K562 (cell line): Measurements from ENCODE around the gene SLC37A2.

Experiments used
- FOXA1 ChIP-seq: fragments of 450-650 bp; IDR thresholded peaks from 2 replicates; pipeline ENCODE4 v1.6.1; 2016; ENCODE audit warnings: mild to moderate bottlenecking, borderline replicate concordance
- MEF2A ChIP-seq: IDR thresholded peaks from 2 replicates; pipeline ENCODE4 v1.6.1; 2011; ENCODE audit warnings: low read depth, mild to moderate bottlenecking, low read length, moderate library complexity; ENCODE audit not compliant: control insufficient read depth
- POLR2AphosphoS5 ChIP-seq: IDR thresholded peaks from 2 replicates; pipeline ENCODE4 v1.6.1; 2011; ENCODE audit warnings: mild to moderate bottlenecking, low read depth, low read length, moderate library complexity; ENCODE audit not compliant: control insufficient read depth, insufficient read depth
- SIN3A ChIP-seq, 2 experiments: fragments of 150-350 bp in 1 of 2; IDR thresholded peaks; 2 replicates each; pipeline ENCODE4 v1.6.1; 2011 to 2016; ENCODE audit warnings: borderline replicate concordance in 2 of 2, low read depth in 2 of 2, low read length in 2 of 2, mild to moderate bottlenecking in 2 of 2, moderate library complexity in 2 of 2; ENCODE audit not compliant: control insufficient read depth in 1 of 2
- SMAD1 ChIP-seq: fragments of 150-350 bp; IDR thresholded peaks from 2 replicates; pipeline ENCODE4 v1.6.1; 2014; ENCODE audit warnings: low read length, low read depth; ENCODE audit not compliant: partially characterized antibody
- SMC3 ChIP-seq: conservative IDR thresholded peaks from 2 replicates; pipeline ENCODE4 v1.6.1; 2011; ENCODE audit warnings: low read depth, low read length, improper control_type of control experiment; ENCODE audit not compliant: insufficient read depth
- STAG1 ChIP-seq: sonication (generic); formaldehyde crosslinking; IDR thresholded peaks from 2 replicates; pipeline ENCODE4 v1.5.0; 2020; ENCODE audit warnings: missing genetic modification reagents, borderline replicate concordance
- TCF7L2 ChIP-seq: fragments of 150-350 bp; IDR thresholded peaks from 2 replicates; pipeline ENCODE4 v1.6.1; 2016; ENCODE audit warnings: low read depth, mild to moderate bottlenecking, low read length, moderate library complexity
- ZNF707 ChIP-seq: fragments of 250-450 bp; sonication (Bioruptor Pico); conservative IDR thresholded peaks from 2 replicates; pipeline ENCODE4 v1.8.0; 2022; ENCODE audit warnings: inconsistent platforms, mild to moderate bottlenecking, moderate library complexity
- TF ChIP-seq, protein P1 (sequence below): sonication (generic); formaldehyde crosslinking; IDR thresholded peaks from 2 replicates; pipeline ENCODE4 v1.9.0; 2022; ENCODE audit warnings: mild to moderate bottlenecking, missing genetic modification reagents
- TF ChIP-seq, protein P2 (sequence below): fragments of 450-650 bp; IDR thresholded peaks from 2 replicates; pipeline ENCODE4 v1.6.1; 2014; ENCODE audit warnings: low read depth, mild to moderate bottlenecking, moderate library complexity, borderline replicate concordance
- TF ChIP-seq, protein P3 (sequence below), 3 experiments: IDR thresholded peaks in 2 of 3; conservative IDR thresholded peaks in 1 of 3; 2 replicates each; pipeline ENCODE4 v1.5.1; 2011 to 2012; ENCODE audit warnings: low read length in 3 of 3, mild to moderate bottlenecking in 3 of 3, control low read depth in 2 of 3, improper control_type of control experiment in 1 of 3, inconsistent platforms in 1 of 3, low read depth in 1 of 3, mixed read lengths in 1 of 3, moderate library complexity in 1 of 3; ENCODE audit not compliant: insufficient read depth in 2 of 3
- TF ChIP-seq, protein P4 (sequence below): fragments of 250-450 bp; sonication (Bioruptor Pico); IDR thresholded peaks from 2 replicates; pipeline ENCODE4 v1.4.0; 2020; ENCODE audit warnings: mild to moderate bottlenecking, moderate library complexity, borderline replicate concordance
- TF ChIP-seq, protein P5 (sequence below), 2 experiments: fragments of 450-650 bp; formaldehyde crosslinking in 1 of 2; IDR thresholded peaks; 2 replicates each; pipeline versions ENCODE4 v1.4.0 to v1.6.1; 2014 to 2020; ENCODE audit warnings: mild to moderate bottlenecking in 2 of 2, borderline replicate concordance in 1 of 2, low read depth in 1 of 2

DNA sequence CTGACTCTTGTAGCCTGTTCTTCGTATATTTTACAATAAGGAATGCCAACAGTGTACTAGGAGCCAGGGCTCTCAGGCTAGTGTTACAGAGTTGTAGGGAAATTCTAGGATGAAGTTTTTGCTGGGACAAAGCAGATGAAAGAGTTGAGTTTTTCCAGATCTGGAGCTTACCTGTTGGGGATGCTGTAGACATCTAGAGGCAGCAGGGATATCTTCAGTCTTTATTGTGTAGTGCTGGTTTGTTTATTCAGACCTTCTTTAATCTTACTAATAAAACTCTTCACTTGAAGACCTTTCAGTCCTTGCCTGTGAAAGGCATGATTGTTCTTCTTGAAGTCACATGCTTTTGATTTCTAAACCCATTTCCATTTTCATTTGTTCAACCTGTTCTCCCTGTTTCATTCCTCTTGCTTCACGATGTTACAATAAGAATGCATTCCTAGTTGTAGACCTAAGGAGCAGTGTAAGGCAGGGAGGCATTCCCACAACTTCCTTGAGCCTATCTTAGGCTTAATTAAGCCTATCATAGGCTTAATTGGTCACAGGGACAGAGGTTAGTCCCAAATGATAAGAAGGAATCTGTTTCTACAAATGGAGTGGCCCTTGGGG, 7.9 kb upstream of the SLC37A2 start:
- TF ChIP-seq, protein P1, sequence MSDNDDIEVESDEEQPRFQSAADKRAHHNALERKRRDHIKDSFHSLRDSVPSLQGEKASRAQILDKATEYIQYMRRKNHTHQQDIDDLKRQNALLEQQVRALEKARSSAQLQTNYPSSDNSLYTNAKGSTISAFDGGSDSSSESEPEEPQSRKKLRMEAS (CRISPR knock-in tag) = no peak
- no peak for TF ChIP-seq SIN3A (IDR thresholded peaks at IDR 0.05; ENCODE audit: borderline replicate concordance in 2 of 2, control insufficient read depth in 1 of 2, low read depth in 2 of 2, low read length in 2 of 2)
- TF ChIP-seq, protein P2, sequence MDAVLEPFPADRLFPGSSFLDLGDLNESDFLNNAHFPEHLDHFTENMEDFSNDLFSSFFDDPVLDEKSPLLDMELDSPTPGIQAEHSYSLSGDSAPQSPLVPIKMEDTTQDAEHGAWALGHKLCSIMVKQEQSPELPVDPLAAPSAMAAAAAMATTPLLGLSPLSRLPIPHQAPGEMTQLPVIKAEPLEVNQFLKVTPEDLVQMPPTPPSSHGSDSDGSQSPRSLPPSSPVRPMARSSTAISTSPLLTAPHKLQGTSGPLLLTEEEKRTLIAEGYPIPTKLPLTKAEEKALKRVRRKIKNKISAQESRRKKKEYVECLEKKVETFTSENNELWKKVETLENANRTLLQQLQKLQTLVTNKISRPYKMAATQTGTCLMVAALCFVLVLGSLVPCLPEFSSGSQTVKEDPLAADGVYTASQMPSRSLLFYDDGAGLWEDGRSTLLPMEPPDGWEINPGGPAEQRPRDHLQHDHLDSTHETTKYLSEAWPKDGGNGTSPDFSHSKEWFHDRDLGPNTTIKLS = no peak
- TF ChIP-seq, protein P3, sequence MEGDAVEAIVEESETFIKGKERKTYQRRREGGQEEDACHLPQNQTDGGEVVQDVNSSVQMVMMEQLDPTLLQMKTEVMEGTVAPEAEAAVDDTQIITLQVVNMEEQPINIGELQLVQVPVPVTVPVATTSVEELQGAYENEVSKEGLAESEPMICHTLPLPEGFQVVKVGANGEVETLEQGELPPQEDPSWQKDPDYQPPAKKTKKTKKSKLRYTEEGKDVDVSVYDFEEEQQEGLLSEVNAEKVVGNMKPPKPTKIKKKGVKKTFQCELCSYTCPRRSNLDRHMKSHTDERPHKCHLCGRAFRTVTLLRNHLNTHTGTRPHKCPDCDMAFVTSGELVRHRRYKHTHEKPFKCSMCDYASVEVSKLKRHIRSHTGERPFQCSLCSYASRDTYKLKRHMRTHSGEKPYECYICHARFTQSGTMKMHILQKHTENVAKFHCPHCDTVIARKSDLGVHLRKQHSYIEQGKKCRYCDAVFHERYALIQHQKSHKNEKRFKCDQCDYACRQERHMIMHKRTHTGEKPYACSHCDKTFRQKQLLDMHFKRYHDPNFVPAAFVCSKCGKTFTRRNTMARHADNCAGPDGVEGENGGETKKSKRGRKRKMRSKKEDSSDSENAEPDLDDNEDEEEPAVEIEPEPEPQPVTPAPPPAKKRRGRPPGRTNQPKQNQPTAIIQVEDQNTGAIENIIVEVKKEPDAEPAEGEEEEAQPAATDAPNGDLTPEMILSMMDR (IDR thresholded peaks at IDR 0.05 in 2 of 3, conservative IDR thresholded peaks at IDR 0.05 in 1 of 3; ENCODE audit: insufficient read depth in 2 of 3, low read depth in 1 of 3, low read length in 3 of 3) = no peak
- no peak for TF ChIP-seq ZNF707 (CRISPR knock-in tag)
- no peak for TF ChIP-seq SMC3
- no peak for TF ChIP-seq TCF7L2
- no peak for TF ChIP-seq FOXA1
- no peak for TF ChIP-seq STAG1 (CRISPR knock-in tag)
- TF ChIP-seq MEF2A = no peak
- TF ChIP-seq, protein P4, sequence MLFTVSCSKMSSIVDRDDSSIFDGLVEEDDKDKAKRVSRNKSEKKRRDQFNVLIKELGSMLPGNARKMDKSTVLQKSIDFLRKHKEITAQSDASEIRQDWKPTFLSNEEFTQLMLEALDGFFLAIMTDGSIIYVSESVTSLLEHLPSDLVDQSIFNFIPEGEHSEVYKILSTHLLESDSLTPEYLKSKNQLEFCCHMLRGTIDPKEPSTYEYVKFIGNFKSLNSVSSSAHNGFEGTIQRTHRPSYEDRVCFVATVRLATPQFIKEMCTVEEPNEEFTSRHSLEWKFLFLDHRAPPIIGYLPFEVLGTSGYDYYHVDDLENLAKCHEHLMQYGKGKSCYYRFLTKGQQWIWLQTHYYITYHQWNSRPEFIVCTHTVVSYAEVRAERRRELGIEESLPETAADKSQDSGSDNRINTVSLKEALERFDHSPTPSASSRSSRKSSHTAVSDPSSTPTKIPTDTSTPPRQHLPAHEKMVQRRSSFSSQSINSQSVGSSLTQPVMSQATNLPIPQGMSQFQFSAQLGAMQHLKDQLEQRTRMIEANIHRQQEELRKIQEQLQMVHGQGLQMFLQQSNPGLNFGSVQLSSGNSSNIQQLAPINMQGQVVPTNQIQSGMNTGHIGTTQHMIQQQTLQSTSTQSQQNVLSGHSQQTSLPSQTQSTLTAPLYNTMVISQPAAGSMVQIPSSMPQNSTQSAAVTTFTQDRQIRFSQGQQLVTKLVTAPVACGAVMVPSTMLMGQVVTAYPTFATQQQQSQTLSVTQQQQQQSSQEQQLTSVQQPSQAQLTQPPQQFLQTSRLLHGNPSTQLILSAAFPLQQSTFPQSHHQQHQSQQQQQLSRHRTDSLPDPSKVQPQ = no peak
- no peak for TF ChIP-seq SMAD1
- no peak for TF ChIP-seq POLR2AphosphoS5
- TF ChIP-seq, protein P5, sequence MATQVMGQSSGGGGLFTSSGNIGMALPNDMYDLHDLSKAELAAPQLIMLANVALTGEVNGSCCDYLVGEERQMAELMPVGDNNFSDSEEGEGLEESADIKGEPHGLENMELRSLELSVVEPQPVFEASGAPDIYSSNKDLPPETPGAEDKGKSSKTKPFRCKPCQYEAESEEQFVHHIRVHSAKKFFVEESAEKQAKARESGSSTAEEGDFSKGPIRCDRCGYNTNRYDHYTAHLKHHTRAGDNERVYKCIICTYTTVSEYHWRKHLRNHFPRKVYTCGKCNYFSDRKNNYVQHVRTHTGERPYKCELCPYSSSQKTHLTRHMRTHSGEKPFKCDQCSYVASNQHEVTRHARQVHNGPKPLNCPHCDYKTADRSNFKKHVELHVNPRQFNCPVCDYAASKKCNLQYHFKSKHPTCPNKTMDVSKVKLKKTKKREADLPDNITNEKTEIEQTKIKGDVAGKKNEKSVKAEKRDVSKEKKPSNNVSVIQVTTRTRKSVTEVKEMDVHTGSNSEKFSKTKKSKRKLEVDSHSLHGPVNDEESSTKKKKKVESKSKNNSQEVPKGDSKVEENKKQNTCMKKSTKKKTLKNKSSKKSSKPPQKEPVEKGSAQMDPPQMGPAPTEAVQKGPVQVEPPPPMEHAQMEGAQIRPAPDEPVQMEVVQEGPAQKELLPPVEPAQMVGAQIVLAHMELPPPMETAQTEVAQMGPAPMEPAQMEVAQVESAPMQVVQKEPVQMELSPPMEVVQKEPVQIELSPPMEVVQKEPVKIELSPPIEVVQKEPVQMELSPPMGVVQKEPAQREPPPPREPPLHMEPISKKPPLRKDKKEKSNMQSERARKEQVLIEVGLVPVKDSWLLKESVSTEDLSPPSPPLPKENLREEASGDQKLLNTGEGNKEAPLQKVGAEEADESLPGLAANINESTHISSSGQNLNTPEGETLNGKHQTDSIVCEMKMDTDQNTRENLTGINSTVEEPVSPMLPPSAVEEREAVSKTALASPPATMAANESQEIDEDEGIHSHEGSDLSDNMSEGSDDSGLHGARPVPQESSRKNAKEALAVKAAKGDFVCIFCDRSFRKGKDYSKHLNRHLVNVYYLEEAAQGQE (IDR thresholded peaks at IDR 0.05; ENCODE audit: borderline replicate concordance) = no peak
- TF ChIP-seq, protein P5 (CRISPR knock-in tag; IDR thresholded peaks at IDR 0.05; ENCODE audit: low read depth) = no peak
